T1000 (cell line): ENCODE data around the gene RCHY1.
"Not testable (repeated sequence)": the region's sequence is repeated elsewhere in the genome, so short reads cannot be mapped to it uniquely, and the experiment has no call there.

ENCODE experiments used
- DNase-seq: peaks from one replicate; lab custom pipeline; 2025; ENCODE audit warnings: mixed read lengths; lab: John Stamatoyannopoulos, UW

Gene RCHY1

DNA sequence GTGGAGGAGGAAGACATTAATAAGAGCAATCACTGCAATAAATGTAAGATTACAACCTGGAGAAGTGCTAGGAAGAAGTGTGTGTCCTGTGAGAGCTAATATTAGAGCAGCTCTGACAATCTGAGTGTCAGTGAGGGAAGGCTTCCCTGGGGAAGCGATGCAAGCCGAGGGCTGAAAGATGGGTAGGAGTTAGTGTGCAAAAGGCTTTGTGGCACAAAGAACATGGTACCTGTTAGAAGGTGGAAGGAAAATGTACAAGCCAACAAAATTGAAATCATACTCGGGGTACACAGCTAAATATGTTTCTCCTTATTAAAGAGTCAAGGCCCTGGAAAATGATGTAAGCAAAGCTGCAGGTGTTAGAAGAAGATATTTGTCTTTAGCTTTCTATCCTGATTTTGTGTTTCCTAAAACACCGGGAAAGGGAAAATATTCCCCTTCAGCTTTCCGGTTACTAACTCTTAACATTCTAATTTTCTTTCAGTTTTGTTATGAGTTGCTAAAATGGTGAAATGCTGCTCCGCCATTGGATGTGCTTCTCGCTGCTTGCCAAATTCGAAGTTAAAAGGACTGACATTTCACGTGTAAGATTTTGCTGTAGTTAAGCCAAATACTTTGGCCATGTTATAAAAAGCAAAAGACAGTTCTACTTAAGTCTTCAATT, 878 bp upstream of the RCHY1 start:
- no peak for DNase-seq

DNA sequence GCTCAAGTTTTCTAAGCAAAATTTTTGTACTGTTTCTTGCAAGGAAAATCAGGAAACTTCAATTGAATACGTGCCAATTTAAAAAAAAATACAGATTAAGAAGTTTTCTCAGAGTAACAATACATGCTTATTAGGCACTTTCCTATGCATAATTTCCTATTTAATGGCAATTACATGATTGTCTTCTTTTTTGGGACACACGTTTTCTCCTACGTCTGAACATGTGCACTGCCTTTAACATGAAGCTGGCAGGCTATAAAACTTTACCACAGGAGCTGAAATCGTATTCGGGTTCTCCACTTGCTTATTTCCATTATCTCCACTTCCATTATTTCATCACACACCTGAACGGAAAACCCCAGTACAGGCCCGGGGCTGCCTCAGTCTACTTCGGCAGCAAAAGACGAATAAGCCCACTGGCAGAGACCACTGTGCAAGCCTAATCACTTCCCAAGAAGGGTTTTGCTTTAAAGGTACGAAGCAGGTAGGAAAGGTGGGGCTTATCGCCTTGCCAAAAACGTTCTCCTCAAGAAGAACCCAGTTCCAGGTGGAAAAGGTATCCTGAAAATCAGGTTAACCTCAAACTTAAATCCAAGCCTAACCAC, 575 bp downstream of the RCHY1 start:
- DNase-seq = no peak

- DNase-seq = no peak
Measured at GRCh38 chr4:75512386-75513211, 1.6 kb downstream of the RCHY1 start.

GRCh38 chr4:75511841-75512240, 2.4 kb downstream of the RCHY1 start:
- no peak for DNase-seq

GRCh38 chr4:75509592-75509991, 4.6 kb downstream of the RCHY1 start:
- not testable (repeated sequence) for DNase-seq

DNA sequence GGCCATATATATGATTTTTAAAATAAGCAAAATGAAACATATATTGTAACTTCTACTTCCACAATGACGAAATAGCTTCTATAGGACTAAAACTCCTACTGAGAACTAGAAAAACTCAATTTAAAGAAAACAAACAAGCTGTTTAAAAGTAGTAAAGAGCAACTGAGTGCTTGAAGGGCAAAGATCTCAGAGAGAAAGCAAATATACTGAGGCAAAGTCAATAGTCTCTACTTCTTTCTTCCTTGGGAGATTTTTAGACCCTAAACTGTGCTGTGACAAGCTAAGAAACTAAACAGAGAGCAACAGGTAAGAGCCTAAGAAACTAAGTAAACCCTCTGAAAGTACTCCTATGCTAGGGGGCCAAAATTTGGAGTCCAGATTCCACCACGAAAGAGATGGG, 8.6 kb downstream of the RCHY1 start:
- no peak for DNase-seq

GRCh38 chr4:75502671-75503070, 11.5 kb downstream of the RCHY1 start:
- DNase-seq = no peak

- DNase-seq = no peak
Measured at GRCh38 chr4:75499900-75500299, 14.3 kb downstream of the RCHY1 start.

GRCh38 chr4:75498041-75498440, 16.2 kb downstream of the RCHY1 start:
- no peak for DNase-seq

- DNase-seq = no peak
Measured at GRCh38 chr4:75497133-75497532, 17.1 kb downstream of the RCHY1 start.

DNA sequence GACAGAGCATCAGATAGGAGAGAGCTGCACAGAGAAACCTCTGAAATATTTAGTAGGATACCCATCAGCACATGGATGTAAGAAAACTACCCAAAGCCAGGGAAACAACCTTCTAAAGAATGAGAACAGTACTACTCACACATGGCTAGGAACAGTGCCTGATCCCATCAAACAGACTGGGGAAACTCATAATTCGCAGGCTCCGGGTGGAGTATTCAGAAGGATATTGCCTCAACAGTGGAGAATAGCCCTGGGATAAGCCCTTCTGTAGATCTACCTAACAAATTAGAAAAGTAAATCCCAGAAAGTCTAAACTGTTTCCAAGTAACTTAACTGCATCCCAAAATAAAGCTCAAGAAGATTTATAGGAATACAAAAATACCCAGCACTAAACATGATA, 17.8 kb downstream of the RCHY1 start:
- DNase-seq = no peak

DNA sequence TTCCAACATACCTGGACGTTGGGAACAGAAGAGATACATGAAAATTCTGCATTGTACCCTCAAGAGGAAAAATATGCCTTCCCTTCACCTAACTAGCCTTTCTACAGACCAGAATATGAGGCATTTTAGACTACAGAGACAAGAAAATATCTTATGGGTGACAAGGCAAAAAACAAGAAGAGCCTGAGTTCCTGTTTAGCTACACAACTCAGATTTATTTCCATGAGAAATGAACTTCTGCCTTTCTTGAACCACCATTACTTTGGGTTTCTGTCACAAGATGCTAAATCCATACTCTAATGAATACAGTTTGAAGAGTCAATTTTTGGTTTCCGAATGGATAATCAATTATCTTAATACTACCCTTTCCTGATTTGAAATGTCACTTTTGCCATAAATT, 18.7 kb downstream of the RCHY1 start:
- DNase-seq = no peak

DNA sequence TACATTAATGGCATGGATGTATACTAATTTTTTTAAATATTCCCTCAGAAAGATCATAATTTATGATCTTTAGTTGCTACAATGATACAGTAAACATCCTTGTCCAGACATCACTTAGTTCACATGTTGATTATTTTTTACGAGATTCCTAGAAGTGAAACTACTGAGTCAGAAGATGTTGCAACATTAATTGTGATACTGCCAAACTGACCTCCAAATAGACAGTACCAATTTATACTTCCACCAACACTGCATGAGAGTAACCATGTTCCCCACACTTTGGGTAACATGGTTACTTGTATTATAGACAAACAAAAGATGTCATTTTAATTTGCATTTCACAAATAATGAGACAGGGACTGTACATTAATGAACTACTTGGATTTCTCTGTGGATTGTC, 19.6 kb downstream of the RCHY1 start:
- DNase-seq = no peak

DNA sequence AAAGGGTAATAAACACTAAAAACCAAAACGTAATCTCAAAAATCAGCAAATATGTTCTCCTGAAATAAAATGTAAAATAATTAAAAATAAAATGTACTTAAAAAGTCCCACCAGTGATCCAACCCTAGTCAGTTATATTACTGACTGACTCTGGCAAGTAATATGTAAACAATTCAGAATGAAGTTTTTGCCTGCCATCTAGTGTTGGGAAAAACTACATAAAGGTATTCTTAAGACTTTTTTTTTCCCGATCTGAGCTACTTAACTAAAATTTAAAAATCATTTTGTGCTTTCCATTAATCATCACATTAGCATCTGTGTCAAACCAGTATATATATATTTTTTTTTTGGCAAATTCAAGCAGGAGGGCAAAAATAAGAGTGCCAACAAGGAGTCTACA, 24.0 kb downstream of the RCHY1 start:
- no peak for DNase-seq

DNA sequence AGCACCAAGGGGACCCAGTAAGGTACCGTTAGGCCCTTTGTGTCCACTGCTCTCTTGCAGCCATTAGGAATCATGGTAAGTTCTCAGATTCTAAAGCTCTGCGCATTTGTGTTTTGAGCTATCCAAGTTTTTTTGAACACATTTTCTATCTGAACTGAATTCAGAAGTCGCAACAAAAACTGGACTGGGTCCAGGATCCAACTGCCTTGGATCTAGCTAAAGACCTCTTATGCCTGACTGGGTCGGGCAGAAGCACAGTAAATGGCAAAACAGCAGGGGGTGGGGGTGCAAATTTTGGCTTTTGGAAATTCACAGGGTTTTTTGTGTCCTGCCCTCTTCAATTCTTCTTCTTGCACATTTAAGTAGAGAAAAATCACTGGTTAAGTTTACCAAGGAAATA, 30.0 kb downstream of the RCHY1 start:
- DNase-seq = no peak

- no peak for DNase-seq
Measured at GRCh38 chr4:75477201-75477600, 37.0 kb downstream of the RCHY1 start.

DNA sequence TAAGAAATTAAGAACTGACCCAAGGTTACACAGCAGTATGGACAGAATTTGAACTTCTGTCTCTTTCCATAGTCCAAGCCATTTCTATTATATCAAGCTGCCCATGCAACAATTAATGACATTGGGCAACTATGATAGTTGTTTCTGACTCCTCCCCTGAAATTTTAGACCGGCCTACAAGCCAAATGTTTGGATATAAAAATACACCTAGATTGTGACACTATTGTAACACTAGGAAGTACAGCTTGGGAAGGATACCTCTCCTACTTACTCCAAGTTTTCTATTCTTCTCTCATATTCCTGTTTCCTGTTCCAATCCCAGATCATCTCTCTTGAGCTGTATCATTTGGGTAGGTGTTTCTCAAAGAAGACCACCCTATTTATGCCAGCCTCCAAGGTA, 43.5 kb downstream of the RCHY1 start:
- no peak for DNase-seq

DNA sequence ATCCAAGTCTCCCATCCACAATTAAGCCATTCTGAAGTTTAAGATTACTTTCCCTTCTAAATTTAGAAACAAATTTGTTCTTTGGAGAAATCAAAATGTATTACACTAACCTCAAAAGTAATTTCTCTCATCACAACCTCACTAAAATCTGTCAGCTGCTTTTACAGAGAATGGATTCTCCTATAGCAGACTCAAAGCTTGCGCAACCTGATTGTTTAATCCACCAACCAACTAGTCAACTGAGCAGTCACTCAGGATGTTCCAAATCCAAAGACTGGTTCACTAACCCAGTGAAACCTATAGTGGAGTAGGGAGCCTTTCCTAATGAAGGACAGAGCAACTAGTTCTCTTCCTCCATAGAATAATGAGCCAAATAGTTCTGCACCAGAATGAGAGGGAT, 44.3 kb downstream of the RCHY1 start:
- DNase-seq = no peak

DNA sequence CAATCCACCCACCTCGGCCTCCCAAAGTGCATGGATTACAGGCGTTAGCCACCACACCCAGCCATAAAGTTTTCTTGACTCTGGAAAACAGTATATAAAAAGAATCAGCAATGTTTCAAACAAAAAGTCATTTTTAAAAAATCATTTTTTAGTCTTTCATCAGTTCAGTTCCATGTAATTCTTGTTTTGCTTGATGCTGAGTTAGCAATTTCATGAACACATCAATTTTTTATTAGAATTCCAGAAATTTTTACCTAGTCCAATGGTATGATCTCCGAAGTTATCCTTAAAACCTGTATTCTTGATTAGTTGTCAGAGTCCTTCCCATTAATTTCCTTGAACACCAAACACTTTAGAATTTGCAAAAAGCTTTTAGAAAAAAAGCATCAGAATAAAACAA, 56.8 kb downstream of the RCHY1 start:
- no peak for DNase-seq

DNA sequence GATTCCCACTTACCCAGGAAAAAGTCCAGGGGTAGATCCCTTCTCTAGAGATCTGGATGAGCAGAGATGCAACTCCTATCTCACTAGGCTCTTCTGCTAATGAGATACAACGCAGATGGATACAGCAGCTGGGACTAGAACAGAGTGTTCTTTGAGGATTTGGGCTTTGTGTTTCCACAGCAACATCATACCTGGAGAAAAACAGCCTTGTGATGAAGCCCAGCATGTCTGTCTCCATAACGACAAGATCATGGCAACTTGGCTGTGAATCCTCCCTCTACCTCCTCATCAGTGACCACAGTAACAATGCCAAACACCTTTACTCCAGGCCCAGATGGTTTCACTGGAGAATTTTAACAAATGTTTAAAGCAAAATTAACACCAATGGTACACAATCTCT, 80.1 kb downstream of the RCHY1 start:
- no peak for DNase-seq

GRCh38 chr4:75432683-75433082, 81.5 kb downstream of the RCHY1 start:
- DNase-seq = no peak

DNA sequence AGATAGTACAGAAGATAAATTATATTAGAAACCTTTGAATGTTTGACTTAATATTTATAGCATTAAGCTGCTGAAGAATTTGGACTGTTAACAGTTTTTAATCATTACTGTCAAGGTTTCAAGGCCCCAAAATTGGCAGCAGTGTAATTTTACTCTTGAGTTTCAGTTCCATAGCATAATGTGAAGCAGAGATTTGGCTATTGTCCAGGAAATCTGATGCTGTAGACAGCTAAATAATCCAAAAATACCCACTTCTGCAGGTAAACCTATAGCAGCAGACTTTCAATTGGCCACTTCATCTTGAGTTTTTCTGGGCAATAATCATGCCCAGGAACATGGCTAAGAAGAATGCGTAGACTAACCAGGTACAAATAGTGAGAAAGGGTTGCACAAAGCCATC, 85.0 kb downstream of the RCHY1 start:
- DNase-seq = no peak
